HepG2 (cell line): Measurements from ENCODE around the gene KXD1. TPM values are rescaled to one million over a fixed set of nuclear protein-coding genes. Genes with fewer than 3 reads are reported as not detected.

Experiments used
- BRCA1 ChIP-seq: sonication (generic); formaldehyde crosslinking; IDR thresholded peaks from 2 replicates; pipeline ENCODE4 v1.4.0; 2020; ENCODE audit warnings: missing genetic modification reagents
- BRD4 ChIP-seq: sonication (generic); formaldehyde crosslinking; IDR thresholded peaks from 2 replicates; pipeline ENCODE4 v1.4.0; 2020; ENCODE audit warnings: missing genetic modification reagents
- CENPT ChIP-seq: sonication (generic); formaldehyde crosslinking; IDR thresholded peaks from 2 replicates; pipeline ENCODE4 v1.8.0; 2022; ENCODE audit warnings: low read depth, mild to moderate bottlenecking, moderate library complexity, missing genetic modification reagents
- CHD2 ChIP-seq: IDR thresholded peaks from 2 replicates; pipeline ENCODE4 v1.6.1; 2011; ENCODE audit warnings: low read depth, low read length, improper control_type of control experiment
- ELF1 ChIP-seq: sonication (generic); formaldehyde crosslinking; IDR thresholded peaks from 2 replicates; pipeline ENCODE4 v1.4.0; 2020; ENCODE audit warnings: missing genetic modification reagents
- GABPB1 ChIP-seq: IDR thresholded peaks from 2 replicates; pipeline ENCODE4 v1.6.1; 2016; ENCODE audit warnings: mild to moderate bottlenecking, missing genetic modification reagents, moderate library complexity, missing compliant biosample characterization
- HDAC6 ChIP-seq: fragments of 200-600 bp; sonication (generic); IDR thresholded peaks from 2 replicates; pipeline ENCODE4 v1.7.0; 2017; ENCODE audit warnings: mild to moderate bottlenecking, antibody characterized with exemption, low read length, low read depth
- KDM6A ChIP-seq: IDR thresholded peaks from 2 replicates; pipeline ENCODE4 v1.6.1; 2016; ENCODE audit warnings: low read depth
- MIER2 ChIP-seq: IDR thresholded peaks from 2 replicates; pipeline ENCODE4 v1.6.1; 2016; ENCODE audit warnings: missing biosample characterization, missing genetic modification reagents
- NCOA1 ChIP-seq: sonication (generic); formaldehyde crosslinking; IDR thresholded peaks from 2 replicates; pipeline ENCODE4 v1.9.0; 2021; ENCODE audit warnings: missing genetic modification reagents
- NFRKB ChIP-seq: fragments of 450-650 bp; IDR thresholded peaks from 2 replicates; pipeline ENCODE4 v1.6.1; 2017
- PHF20 ChIP-seq: sonication (generic); formaldehyde crosslinking; IDR thresholded peaks from 2 replicates; pipeline ENCODE4 v1.5.0; 2020; ENCODE audit warnings: mild to moderate bottlenecking, missing genetic modification reagents
- SP1 ChIP-seq, 2 experiments: fragments of 450-650 bp in 1 of 2; sonication (generic) in 1 of 2; formaldehyde crosslinking in 1 of 2; IDR thresholded peaks; 2 replicates each; pipeline versions ENCODE4 v1.4.0 to v1.6.1; 2016 to 2020; ENCODE audit warnings: missing genetic modification reagents in 1 of 2
- SRSF9 ChIP-seq: fragments of 200-400 bp; formaldehyde crosslinking; IDR thresholded peaks from 2 replicates; pipeline ENCODE4 v1.6.1; 2018; ENCODE audit warnings: borderline replicate concordance, mild to moderate bottlenecking, low read depth, low read length; ENCODE audit not compliant: insufficient read depth, poor library complexity, severe bottlenecking
- ZNF143 ChIP-seq: sonication (generic); formaldehyde crosslinking; IDR thresholded peaks from 2 replicates; pipeline ENCODE4 v1.4.0; 2020; ENCODE audit warnings: missing genetic modification reagents
- ZNF34 ChIP-seq: sonication (generic); formaldehyde crosslinking; IDR thresholded peaks from 2 replicates; pipeline ENCODE4 v1.4.0; 2020; ENCODE audit warnings: mild to moderate bottlenecking, missing genetic modification reagents, borderline replicate concordance
- ZNF431 ChIP-seq: sonication (generic); formaldehyde crosslinking; IDR thresholded peaks from 2 replicates; pipeline ENCODE4 v1.9.0; 2022; ENCODE audit warnings: missing genetic modification reagents, low read depth, mild to moderate bottlenecking, borderline replicate concordance
- ZNF557 ChIP-seq: sonication (generic); formaldehyde crosslinking; IDR thresholded peaks from 2 replicates; pipeline ENCODE4 v1.4.0; 2020; ENCODE audit warnings: missing genetic modification reagents
- ZSCAN25 ChIP-seq: sonication (generic); formaldehyde crosslinking; IDR thresholded peaks from 2 replicates; pipeline ENCODE4 v1.8.0; 2022; ENCODE audit warnings: mild to moderate bottlenecking, missing genetic modification reagents
- polyA plus RNA-seq, 8 experiments: library from polyadenylated mRNA; depleted of rRNA in 3 of 8; stranded (reverse) in 7 of 8; unstranded in 1 of 8; fragments of >200 nt; fragmentation: Illumina TruSeq in 4 of 8; extraction: Trizol in 4 of 8; gene quantifications; 2 replicates each; pipeline versions ENCODE4 v1.2.1 to v1.2.3, GENCODE V29; 2011 to 2016; ENCODE audit warnings: low read depth in 4 of 8, missing spikeins in 1 of 8, mixed read lengths in 1 of 8; ENCODE audit not compliant: insufficient read depth in 1 of 8
- total RNA-seq, 5 experiments: library from RNA; depleted of rRNA; stranded (reverse); fragments of >200 nt; fragmentation: Illumina TruSeq; extraction: Trizol; gene quantifications; 2 replicates each; pipeline ENCODE4 v1.2.3, GENCODE V29; 2016; ENCODE audit warnings: low read depth in 1 of 5
- TF ChIP-seq, protein P1 (sequence below): sonication (generic); formaldehyde crosslinking; IDR thresholded peaks from 2 replicates; pipeline ENCODE4 v1.4.0; 2020; ENCODE audit warnings: missing genetic modification reagents, low read depth, mild to moderate bottlenecking, borderline replicate concordance
- TF ChIP-seq, protein P2 (sequence below): sonication (generic); formaldehyde crosslinking; IDR thresholded peaks from 2 replicates; pipeline ENCODE4 v1.4.0; 2020; ENCODE audit warnings: low read depth, mild to moderate bottlenecking, missing genetic modification reagents
- TF ChIP-seq, protein P3 (sequence below): sonication (generic); formaldehyde crosslinking; IDR thresholded peaks from 2 replicates; pipeline ENCODE4 v1.4.0; 2020; ENCODE audit warnings: missing genetic modification reagents

Gene KXD1
- total and polyA plus RNA-seq, 2 of the 13 experiments (the other 11 are each of a cell fraction or from before 2014, with no cell fraction given), result 44.6 to 143 TPM

DNA sequence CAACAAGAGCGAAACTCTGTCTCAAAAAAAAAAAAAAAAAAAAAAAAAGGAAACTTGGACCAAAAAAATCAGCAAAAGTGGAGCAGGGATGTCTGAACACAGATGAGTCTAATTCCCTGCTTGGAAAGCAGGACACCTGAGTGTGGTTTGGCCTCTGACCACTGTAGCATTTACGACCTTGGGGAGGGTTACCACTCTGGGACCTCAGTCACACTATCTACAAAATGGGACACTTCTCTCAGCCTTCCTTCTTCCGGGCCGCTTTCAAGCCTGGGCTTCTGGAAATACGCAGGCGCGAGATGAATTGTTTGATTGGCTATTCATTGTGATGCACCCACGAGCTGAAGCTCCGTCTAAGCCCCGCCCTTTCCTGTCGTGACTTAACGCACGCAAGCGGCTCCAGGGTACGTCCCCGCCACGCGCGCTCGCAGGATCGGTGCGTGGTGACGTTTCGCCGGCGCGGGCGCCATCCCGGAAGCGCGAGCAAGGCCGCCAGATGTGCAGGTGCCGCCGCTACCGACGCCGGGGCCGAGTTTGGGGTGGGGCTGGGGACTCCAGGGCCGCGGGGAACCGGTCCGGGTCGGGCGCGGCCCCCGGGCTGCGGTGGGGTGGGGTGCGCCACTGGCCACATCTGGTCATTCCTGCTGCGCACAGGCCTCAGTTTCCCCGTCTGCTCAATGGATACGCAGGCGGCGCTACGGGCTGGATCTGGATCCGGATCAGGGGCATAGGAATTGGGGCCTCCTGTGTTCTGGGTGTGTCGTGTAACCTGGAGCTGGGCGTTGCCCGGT is at the start of gene KXD1 (continued):
- no peak for TF ChIP-seq CENPT (CRISPR knock-in tag)
- TF ChIP-seq ZNF431, result no peak
- peak; percentile 94 for TF ChIP-seq ELF1 (CRISPR knock-in tag)
- TF ChIP-seq MIER2 (CRISPR knock-in tag), result no peak
- no peak for TF ChIP-seq HDAC6
- no peak for TF ChIP-seq ZNF34 (CRISPR knock-in tag)
- TF ChIP-seq SP1 (IDR thresholded peaks at IDR 0.05), result no peak
- peak; percentile 59; the same call in 1 of the 2 replicates for TF ChIP-seq SP1 (CRISPR knock-in tag; IDR thresholded peaks at IDR 0.05)
- TF ChIP-seq, protein P1, sequence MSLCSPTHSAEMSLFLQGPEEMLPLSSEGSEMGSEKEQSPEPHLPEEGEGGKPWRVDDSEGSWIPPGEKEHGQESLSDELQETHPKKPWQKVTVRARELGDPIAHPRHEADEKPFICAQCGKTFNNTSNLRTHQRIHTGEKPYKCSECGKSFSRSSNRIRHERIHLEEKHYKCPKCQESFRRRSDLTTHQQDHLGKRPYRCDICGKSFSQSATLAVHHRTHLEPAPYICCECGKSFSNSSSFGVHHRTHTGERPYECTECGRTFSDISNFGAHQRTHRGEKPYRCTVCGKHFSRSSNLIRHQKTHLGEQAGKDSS, result 0 out of 2 replicates have a peak, but pooled peaks have one; percentile 12
- TF ChIP-seq CHD2, result no peak
- no peak for TF ChIP-seq ZNF143 (CRISPR knock-in tag)
- TF ChIP-seq NFRKB, result no peak
- TF ChIP-seq, protein P2, sequence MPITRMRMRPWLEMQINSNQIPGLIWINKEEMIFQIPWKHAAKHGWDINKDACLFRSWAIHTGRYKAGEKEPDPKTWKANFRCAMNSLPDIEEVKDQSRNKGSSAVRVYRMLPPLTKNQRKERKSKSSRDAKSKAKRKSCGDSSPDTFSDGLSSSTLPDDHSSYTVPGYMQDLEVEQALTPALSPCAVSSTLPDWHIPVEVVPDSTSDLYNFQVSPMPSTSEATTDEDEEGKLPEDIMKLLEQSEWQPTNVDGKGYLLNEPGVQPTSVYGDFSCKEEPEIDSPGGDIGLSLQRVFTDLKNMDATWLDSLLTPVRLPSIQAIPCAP (CRISPR knock-in tag), result no peak
- TF ChIP-seq PHF20 (CRISPR knock-in tag), result peak; percentile 72; the same call in 1 of the 2 replicates
- no peak for TF ChIP-seq ZNF557
- TF ChIP-seq NCOA1 (CRISPR knock-in tag), result no peak
- no peak for TF ChIP-seq BRCA1 (CRISPR knock-in tag)
- 0 out of 2 replicates have a peak, but pooled peaks have one; percentile 19 for TF ChIP-seq BRD4
- TF ChIP-seq, protein P3, sequence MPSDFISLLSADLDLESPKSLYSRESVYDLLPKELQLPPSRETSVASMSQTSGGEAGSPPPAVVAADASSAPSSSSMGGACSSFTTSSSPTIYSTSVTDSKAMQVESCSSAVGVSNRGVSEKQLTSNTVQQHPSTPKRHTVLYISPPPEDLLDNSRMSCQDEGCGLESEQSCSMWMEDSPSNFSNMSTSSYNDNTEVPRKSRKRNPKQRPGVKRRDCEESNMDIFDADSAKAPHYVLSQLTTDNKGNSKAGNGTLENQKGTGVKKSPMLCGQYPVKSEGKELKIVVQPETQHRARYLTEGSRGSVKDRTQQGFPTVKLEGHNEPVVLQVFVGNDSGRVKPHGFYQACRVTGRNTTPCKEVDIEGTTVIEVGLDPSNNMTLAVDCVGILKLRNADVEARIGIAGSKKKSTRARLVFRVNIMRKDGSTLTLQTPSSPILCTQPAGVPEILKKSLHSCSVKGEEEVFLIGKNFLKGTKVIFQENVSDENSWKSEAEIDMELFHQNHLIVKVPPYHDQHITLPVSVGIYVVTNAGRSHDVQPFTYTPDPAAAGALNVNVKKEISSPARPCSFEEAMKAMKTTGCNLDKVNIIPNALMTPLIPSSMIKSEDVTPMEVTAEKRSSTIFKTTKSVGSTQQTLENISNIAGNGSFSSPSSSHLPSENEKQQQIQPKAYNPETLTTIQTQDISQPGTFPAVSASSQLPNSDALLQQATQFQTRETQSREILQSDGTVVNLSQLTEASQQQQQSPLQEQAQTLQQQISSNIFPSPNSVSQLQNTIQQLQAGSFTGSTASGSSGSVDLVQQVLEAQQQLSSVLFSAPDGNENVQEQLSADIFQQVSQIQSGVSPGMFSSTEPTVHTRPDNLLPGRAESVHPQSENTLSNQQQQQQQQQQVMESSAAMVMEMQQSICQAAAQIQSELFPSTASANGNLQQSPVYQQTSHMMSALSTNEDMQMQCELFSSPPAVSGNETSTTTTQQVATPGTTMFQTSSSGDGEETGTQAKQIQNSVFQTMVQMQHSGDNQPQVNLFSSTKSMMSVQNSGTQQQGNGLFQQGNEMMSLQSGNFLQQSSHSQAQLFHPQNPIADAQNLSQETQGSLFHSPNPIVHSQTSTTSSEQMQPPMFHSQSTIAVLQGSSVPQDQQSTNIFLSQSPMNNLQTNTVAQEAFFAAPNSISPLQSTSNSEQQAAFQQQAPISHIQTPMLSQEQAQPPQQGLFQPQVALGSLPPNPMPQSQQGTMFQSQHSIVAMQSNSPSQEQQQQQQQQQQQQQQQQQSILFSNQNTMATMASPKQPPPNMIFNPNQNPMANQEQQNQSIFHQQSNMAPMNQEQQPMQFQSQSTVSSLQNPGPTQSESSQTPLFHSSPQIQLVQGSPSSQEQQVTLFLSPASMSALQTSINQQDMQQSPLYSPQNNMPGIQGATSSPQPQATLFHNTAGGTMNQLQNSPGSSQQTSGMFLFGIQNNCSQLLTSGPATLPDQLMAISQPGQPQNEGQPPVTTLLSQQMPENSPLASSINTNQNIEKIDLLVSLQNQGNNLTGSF (CRISPR knock-in tag), result 0 out of 2 replicates have a peak, but pooled peaks have one; percentile 2
- no peak for TF ChIP-seq ZSCAN25 (CRISPR knock-in tag)
- 0 out of 2 replicates have a peak, but pooled peaks have one; percentile 7 for TF ChIP-seq KDM6A (CRISPR knock-in tag)
- no peak for TF ChIP-seq SRSF9
- peak; percentile 93 for TF ChIP-seq GABPB1 (CRISPR knock-in tag)
